ENCODE results near the gene MICAL3.
A peak's percentile ranks its signal among the peaks of the same experiment; 100 is the strongest.

MICAL3 gene

DNA sequence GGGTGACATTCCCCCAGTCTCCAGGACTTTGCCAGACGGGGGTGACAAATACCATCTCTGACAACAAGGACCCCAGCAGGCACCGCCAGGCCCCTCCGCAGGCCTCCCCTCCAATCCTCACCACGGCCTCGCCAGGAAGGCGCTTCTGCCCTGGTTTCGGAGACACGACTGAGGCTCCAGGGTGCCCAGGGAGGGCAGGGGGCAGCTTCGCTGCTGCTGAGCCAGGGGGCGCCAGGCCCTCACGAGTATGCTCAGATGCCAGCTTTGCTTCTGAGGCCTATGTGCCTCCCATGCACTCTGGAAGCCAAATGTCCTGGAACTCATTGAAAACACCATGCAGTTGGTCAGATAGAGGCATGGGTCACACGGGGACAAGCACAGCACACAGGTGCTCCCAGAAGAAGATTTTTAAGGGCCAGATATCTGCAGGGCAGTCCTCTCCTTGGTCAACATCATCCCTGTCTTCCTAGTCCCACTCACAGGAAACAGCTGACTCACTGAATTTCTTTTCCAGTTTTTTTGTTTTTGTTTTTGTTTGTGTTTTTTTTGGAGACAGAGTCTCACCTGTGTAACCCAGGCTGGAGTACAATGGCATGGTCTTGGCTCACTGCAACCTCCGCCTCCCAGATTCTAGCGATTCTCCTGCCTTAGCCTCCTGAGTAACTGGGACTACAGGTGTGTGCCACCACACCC lies 270.0 kb downstream of the MICAL3 start:
- no peak for DNase-seq (ENCODE audit: low read depth)

DNA sequence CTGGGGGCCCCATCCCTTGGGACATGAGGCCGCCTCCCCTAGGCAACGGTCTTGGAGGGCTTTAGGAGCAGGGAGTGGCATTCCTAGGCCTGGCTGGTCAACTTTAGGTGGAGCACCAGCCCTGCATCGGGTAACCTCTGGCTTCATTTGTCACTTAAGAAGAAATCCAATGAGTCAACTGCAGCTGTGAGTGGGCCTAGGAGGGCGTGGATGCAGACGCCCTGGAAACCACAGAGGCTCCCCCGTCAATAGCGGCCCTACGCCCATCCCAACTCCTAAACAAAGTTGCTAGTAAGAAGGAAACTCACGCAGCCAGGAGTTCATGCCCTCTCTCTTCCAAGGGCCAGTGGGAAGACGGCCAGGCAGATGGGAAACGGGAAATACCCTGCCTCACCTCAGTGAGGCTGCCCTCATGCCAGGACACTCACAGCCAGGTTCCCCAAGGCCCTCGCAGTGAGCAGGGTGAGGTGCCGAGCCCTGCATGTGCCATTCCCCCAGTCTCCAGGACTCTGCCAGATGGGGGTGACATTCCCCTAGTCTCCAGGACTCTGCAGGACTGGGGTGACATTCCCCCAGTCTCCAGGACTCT lies 270.9 kb downstream of the MICAL3 start:
- no peak for DNase-seq (ENCODE audit: low read depth)

GRCh38 chr22:17751596-17751995 lies 272.8 kb downstream of the MICAL3 start:
- DNase-seq (ENCODE audit: low read depth), result no peak

DNA sequence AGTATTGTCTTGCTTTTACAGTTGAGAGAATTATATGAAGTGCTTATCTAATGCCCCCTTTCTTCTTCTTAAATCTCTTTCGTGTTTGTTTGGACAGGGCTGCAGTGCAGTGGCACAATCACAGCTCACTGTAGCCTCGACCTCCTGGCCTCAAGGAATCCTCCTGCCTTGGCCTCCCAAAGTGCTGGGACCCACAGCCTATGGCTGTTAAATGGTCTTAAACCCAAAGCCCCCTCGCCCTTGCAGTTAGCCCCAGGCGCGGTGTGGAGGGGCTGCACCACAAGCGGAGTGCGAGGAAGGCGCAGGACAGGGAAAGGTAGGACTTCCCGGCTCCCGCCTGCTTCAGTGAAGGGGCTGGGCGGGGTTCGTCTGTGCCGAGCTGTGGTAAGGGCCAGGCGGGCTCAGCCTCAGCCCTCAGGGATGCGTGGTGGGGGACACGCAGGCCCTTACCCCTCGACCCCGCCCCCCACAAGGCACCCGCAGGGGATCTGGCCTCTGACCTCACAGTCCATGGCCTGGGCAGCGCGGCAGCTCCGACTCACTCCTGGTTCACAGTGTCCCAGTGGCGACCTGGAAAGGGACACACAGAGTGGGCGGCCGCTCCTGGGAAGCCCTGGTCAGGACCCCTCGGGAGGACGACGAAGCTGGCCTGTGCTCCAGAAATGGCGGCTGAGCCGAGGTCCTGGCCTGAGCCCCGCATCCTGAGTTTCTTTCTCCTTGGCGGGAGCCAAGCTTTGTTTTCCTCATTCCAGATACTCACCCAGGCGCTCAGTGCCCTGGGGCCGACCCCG lies 274.6 kb downstream of the MICAL3 start:
- DNase-seq (ENCODE audit: low read depth), result no peak

- DNase-seq (ENCODE audit: low read depth), result no peak
Measured at GRCh38 chr22:17748555-17749353, 275.6 kb downstream of the MICAL3 start.

DNA sequence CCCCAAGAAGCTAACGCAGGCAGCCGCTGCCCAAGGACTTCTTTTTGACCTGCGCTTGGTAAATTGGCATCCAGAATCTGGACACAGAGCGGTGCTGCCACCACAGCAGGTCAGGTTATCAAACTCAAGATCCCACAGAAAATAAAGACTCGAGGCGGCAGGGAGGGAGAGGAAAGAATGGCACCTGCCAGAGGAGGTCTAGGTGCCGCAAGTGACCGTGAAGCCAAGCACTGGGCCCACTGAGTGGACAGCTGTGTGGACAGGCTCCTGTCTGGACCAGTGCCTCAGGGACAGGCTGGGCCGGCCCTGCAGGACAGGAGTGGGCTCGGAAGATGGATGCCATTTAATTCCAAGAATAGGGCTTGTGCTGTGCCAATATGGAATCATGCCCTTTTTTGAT lies 277.4 kb downstream of the MICAL3 start:
- DNase-seq (ENCODE audit: low read depth), result no peak

DNA sequence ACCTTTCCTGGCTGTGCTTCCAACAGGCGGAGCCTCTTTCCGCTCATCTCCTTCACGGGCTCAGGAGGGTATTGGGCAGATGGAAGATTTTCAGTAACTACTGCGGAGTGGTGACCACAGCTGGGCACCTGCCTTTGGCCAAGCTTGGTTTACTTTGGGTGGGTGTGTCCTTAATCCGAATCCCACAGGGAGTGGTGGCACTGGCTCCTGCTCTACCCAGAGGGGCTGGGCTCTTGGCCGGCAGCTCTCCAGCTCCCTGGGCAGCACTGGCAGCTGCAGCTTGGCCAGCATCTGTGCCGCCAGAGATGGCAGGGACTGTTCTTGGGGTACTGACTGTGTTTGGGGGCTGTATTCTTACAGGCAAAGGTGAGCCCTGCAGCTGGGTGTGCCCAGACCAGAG lies 279.9 kb downstream of the MICAL3 start:
- no peak for DNase-seq (ENCODE audit: low read depth)

GRCh38 chr22:17743661-17744411 lies 280.5 kb downstream of the MICAL3 start:
- no peak for DNase-seq (ENCODE audit: low read depth)

DNA sequence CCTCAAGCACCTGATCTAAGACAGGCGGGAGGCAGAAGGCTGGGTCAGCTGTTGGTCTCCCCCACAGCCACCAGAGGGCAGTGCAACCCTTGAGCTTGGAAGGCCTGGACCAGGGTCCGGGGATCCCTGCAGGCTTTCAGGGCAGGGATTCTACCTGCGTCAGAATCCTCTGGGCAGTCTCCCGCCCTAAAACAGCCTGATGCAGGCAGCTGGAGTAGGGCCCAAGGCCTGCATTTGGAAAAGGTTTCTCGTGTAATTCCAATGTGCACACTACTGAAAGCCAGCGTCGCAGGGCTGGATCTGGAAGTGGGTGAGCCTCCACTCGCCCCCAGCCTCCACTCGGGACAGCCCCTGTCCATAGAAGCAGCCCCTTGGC lies 281.8 kb downstream of the MICAL3 start:
- DNase-seq (ENCODE audit: low read depth), result peak; percentile 51

DNA sequence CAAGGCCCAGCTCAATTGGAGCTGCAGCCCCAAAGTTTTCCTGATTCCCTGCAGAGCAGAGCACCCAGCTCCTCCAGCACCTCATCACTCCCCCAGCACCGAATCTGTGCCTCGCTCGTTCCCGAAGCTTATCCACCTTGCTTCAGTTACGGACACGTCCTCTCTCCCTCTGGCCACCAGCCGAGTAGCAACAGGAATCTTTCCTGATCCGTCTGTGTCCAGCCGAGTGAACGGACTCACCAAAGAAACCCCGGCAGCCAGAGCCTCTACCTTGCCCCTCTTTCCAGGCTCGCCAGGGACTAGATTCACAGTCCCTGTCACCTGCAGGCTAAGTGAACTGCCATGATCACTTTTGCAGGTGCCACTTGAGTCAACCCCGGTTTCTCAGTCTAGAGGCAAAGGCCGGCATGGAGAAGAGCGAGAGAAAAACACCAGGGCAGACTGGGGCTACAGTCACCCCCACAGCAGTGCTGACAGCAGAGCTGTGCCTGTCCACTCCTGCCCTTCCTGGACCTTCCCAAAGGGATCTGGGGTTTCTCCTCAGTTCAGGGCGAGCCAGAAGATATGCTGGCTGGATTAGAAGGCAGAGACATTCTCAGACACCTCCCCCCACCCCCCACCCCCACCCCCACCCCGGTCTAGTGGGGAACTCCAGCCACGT lies 282.4 kb downstream of the MICAL3 start:
- no peak for DNase-seq (ENCODE audit: low read depth)

DNA sequence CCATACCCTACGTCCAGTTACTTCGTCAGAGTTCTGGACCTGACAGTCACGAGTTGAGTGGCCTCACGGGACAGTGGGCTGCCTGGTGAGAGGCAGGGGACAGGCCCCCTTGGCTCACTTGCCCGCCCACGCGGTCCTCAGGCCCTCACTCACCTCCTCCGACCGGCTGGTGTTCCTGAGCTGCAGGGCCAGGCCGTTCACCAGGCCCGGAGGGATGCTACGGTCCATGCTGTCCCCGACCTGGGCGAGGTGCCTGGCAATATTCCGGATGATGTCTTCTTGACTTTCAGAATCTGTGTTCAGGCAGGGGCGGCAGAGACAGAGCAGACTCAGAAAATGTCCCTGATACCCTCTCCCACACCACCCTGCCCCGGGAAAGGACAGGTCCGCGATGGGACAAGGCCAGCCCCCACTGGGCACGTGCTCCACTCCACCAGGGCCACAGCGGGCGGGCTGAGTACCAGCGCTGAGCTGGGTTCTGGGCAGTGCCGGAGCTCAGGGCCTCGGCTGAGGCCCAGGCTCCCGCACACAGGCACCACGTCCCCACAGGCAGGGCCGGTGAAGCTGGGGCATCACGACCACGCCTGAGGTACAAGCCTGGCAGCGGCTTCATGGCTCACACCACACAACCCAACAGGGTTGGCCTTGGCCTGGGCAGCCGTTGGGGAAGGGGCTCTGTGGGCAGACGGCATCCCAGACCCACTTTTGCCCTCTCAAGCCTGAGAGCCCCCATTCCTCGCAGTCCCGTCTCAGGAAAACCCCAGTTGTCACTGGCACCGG lies 285.0 kb downstream of the MICAL3 start:
- DNase-seq (ENCODE audit: low read depth), result no peak

GRCh38 chr22:17738386-17739128 lies 285.8 kb downstream of the MICAL3 start:
- no peak for DNase-seq (ENCODE audit: low read depth)
